Right renal pelvis (tissue), 4 donors: ENCODE measurements around the gene NAV2. TPM values are rescaled to one million over a fixed set of nuclear protein-coding genes. Genes with fewer than 3 reads are reported as not detected.
"Not testable (repeated sequence)": the region's sequence is repeated elsewhere in the genome, so short reads cannot be mapped to it uniquely, and the experiment has no call there.

Source experiments
- DNase-seq, 4 donors: peaks; one replicate each; pipeline ENCODE4 v3.0.0-alpha.2; 2013; ENCODE audit warnings: low read depth in 4 of 4, low spot score in 3 of 4, missing footprints in 1 of 4
- polyA plus RNA-seq, 4 donors: library from polyadenylated mRNA; unstranded; fragments of 120-200 nt; gene quantifications; one replicate each; pipeline ENCODE4 v1.2.1, GENCODE V29; 2013; ENCODE audit not compliant: insufficient read length in 4 of 4

Gene NAV2
- polyA plus RNA-seq, 4 donors = 33.2 to 55.2 (median 34.0) TPM

- no peak for DNase-seq
Observed at GRCh38 chr11:19980388-19980787, 267.8 kb downstream of the NAV2 start.

DNA sequence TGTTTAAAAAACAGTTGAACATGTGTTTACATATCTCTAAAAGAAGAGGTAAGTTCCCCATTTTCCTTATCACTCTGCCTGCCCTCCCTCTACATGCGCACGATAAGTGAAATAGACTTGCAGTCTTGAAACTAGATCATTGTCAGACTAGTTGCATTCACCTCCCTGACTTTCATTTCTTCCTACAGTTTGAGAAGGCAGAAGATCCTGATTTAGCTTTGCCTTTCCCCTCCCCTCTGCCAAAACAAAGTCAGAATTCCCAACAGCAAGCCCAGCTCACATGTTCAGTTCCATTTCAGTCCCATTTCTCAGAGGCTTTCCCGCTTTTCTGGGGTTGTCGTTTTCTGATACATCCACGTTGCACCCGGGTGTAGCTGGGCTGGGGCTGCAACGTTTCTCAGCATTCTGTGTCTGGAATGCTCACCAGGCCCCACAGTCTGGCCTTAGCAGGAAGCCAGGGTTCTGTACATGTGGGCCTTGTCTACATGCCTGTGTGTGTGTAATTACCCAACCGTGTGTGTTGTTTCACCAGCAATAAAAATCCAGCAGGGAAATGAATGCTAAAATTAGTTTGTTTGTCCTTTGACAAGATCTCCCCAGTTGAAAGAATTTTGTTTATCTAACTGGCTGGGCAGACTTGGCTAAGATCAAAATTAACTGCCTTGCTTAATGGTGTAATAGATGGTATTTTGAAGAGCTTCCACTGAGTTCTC lies 268.5 kb downstream of the NAV2 start:
- DNase-seq = no peak

GRCh38 chr11:19982774-19983495 lies 270.3 kb downstream of the NAV2 start:
- DNase-seq = no peak

DNA sequence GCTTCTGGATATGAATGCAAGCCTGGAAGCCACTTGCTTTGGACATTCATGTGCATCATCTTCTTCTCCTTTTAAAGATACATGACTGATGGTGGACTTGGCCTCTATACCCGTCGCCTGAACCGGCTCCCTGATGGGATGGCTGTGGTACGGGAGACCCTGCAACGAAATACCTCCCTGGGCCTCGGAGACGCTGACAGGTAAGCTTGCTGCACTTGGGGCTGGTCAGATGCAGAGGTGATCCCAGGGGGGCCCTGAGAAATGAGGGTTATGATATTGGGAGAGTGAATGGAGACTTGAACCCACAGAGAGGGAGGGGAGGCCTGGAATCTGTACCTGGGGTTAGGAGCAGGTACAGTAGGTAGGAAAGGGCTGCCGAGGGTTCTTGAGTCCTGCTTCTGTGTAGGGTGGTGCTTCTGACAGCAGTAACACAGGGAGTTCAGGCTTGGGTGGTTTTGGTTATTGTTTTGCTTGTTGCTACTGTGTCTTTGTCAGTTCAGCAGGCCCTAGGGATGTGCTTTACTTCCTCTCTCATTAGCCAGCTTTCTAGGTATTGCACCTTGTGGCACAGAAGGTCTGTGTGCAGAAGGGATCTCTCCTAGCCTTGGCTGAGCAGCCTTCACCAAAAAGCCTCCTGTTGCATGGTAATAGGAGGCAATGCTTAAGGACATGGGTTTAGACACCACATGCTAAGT lies 271.6 kb downstream of the NAV2 start:
- no peak for DNase-seq

DNA sequence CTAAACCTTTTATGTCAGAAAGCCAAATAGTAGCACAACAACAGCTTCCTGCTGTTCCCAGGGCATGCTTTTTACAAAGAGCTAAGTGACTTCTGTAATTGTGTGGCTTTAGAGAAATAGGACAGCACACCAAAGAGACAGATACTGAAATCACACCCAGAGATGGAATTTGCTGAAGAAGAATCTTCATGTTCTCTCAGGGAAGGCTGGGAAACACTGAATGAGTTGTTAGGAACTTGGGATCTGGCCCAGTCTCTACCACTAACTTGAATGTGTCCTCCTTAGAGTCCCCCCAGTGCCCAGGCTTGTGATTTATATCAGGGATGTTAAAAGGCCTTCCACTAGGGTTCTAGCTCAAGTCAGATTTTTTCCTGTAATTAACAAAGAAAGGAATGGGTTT lies 272.5 kb downstream of the NAV2 start:
- DNase-seq = no peak

DNA sequence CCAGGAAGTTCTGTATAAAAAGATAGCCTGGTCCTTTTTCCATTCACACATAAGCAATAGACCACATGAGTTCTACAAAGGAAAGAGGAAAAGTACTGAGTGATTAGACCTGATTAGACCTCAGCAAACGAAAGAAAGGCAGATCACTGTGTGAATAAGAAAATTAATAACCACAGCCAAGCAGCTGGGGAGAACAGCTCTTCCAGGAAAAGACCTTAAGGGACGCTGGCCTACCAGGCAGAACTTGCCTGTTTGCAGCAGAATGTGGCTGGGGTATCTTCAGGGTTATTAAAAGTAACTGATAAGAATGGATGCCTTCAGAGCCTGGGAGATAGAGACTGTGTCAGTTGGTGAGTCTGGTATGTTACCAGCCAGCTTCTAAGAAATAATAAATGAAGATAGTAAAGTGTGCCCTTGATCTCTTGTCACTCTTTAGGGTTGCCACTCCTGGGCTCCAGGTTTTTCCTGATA lies 274.7 kb downstream of the NAV2 start:
- DNase-seq = no peak

DNA sequence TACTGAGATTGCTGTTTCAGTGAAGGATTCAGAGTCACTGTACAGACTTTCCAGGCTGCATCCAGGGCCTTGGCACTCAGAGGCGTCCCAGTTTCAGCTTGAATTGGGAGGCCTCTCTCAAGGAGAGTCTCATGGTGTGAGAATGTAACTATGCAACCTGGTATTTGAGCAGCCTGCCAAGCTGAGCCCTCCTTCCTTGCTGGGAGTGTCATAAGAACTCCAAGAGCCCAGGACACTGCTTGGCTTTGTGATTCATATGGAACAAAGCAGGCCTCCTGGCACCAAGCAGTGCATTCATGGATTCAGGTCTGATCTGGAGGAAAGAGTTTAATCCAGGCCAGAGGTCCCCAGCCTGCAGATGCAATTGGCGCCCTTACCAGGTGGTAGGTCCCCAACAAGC lies 276.0 kb downstream of the NAV2 start:
- DNase-seq = no peak

GRCh38 chr11:19989191-19989590 lies 276.6 kb downstream of the NAV2 start:
- DNase-seq = no peak

DNA sequence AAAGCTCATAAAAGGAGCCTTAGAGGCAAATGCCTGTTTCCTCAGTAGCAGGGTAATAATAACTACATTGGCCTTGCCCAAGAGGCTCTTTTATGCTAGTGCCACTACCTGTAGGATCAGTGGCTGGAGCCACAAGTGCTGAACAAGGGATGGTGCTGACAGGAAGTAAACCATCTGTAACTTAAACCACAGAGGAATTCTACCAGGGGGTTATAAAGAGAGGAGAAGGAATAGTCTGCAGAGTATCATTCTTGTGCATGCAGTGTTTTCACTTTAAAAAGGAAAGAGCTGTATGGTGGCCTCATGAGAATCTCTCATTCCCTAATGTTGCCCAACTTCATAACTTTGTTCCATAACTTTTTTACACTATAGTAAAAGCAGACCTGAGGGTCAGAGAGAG lies 279.5 kb downstream of the NAV2 start:
- no peak for DNase-seq

GRCh38 chr11:19992998-19993397 lies 280.4 kb downstream of the NAV2 start:
- DNase-seq = no peak

DNA sequence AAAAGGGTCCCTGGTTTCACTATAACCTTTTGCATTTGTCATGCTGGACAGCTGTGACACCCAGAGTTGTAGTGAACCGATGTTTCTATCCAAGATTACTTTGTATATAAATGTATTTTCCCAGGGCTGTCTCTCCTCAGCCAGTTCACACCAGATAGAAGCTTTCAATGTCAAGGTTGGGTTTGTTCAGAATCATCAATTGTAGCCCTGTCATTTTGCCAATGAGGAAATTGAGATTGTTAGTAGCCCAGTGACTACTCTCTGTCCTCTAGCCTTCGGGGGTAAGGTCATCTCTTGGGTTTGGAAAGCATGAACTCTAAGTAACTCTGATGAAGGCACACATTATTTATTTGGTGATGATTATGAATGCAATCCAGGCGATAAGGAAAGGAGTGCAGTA lies 282.0 kb downstream of the NAV2 start:
- no peak for DNase-seq

GRCh38 chr11:19995145-19995544 lies 282.5 kb downstream of the NAV2 start:
- no peak for DNase-seq

DNA sequence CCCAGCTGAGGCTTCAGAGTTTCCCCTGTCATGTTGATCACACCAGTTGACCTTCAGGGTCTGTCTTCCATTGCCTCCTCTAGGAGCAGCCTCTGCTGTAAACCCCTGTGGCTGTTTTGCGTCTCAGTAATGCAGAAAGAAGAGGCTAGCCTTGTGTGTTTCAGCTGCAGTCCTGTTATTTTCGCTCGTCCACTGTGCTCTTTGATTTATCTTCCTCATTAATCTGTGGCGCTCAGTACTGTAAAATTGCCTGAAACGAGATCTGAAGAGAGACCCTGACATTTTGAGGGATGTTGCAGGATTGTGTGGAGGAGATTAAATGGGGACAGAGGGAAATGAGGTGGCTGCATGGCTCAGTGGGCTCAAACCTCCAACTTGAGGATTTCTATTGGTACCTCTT lies 283.9 kb downstream of the NAV2 start:
- DNase-seq = no peak

GRCh38 chr11:20000022-20000350 lies 287.3 kb downstream of the NAV2 start:
- DNase-seq = no peak

DNA sequence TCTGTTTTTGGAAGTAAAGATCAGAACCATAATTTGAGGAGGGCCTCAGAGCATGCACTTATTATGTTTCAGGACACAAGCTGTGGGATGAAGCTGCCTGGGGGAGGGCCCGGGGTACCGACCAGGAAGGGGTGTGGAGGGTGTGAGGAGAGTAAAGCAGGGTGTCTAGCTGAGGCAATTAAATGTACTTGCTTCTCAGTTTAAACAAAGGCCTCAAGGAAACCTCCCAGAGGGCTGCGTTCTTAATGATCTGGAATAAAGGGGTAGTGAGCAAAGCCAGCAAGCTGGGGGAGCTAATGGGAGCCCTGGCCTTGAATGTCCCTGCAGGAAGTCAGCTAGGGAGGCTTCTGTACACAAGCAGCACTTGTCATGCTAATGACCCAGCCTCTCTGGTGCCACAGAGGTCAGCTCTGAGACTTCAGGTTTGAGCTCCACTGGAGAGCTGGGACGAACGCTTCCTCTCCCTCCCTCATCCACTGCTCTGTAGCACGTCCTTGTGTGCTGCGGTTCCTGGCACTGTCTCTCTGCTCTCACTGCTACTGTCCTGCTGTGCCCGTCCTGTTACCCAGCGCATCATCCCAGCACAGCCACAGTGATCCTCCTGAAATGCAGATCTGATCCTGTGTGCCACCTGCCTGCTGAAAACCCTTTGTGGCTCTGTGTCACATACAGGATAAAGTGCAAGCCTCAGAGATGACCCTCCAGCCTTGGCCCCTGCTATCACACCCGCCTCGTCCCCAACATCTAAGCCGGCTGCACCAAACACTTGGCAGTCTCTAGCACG lies 287.9 kb downstream of the NAV2 start:
- DNase-seq = no peak

- no peak for DNase-seq
Observed at GRCh38 chr11:20002312-20003216, 289.9 kb downstream of the NAV2 start.

DNA sequence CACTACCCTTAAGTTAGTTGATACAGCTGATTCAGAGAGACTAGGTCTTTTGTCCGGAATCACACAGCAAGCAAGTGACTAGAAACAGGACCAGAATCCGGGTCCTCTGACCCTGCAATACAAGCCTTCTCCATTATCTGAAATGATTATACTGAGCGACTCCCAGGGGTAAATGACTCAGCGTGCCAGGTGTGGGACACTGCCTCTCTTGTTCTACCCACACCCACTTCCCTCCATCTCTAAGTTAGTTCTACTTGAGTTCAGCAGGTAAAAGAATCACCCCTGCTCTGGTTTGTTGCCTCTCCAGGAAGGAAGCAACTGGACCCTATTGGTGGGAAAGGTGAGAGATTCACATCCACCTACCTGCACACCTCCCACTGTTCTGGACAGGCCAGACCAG lies 290.7 kb downstream of the NAV2 start:
- no peak for DNase-seq

GRCh38 chr11:20004866-20005265 lies 292.2 kb downstream of the NAV2 start:
- DNase-seq = no peak

DNA sequence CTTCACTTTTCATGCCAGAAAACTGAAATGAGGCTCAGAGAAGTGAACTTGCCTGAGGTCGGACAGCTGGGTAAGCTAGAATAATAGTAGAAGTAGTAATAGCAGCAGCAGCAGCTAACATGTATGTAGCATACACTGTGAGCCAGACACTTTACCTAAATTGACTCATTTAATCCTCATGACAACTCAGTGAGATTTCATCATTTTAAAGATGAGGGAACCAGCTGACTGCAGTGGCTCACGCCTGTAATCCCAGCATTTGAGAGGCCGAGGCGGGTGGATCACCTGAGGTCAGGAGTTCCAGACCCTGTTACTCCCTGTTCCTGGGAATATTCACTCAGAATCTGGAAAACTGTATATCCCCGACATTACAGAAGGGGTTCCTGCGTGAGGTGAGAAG lies 293.1 kb downstream of the NAV2 start:
- DNase-seq = no peak

GRCh38 chr11:20006618-20007017 lies 294.0 kb downstream of the NAV2 start:
- DNase-seq = not testable (repeated sequence)
